Endothelial cell of umbilical vein (primary cell): Measurements from ENCODE around the gene STK32A. TPM values are rescaled to one million over a fixed set of nuclear protein-coding genes. Genes with fewer than 3 reads are reported as not detected.

Experiments used
- BruUV-seq: library from RNA; stranded (reverse); fragments of 400-500 nt; replicated peaks from 2 replicates; lab custom pipeline; 2021; lab: Mats Ljungman, UMichigan
- CTCF ChIA-PET: fragments of 300-600, 350-600 bp; sonication (Branson Sonifier 250); formaldehyde crosslinking; loops from one replicate; lab custom pipeline; 2021; ENCODE audit warnings: antibody characterized with exemption, inconsistent platforms; lab: Charles Lee
- POLR2A ChIA-PET: fragments of 300-600, 350-600 bp; sonication (Branson Sonifier 250); formaldehyde crosslinking; loops from one replicate; lab custom pipeline; 2021; ENCODE audit warnings: antibody characterized with exemption, inconsistent platforms; lab: Charles Lee
- DNase-seq: peaks from one replicate; pipeline ENCODE4 v3.0.0-alpha.2; 2011; ENCODE audit warnings: low read depth, low spot score
- FAIRE-seq: peaks from 2 replicates; lab custom pipeline; 2011; peaks lifted over from hg19 to GRCh38; lab: Jason Lieb, UNC
- H2AFZ ChIP-seq: 2 replicates; pipeline ENCODE4 v1.6.0; 2012; ENCODE audit warnings: low read depth, low read length, control low read depth, inconsistent platforms
- H3K27ac ChIP-seq: 2 replicates; pipeline ENCODE4 v1.5.1; 2011; ENCODE audit warnings: low read depth, mild to moderate bottlenecking, control low read depth, low read length, moderate library complexity; ENCODE audit not compliant: insufficient read depth
- H3K27me3 ChIP-seq, 2 experiments: 2 replicates each; pipeline versions ENCODE4 v1.6.0 to v1.6.1; 2011; ENCODE audit warnings: low read length in 2 of 2, mixed read lengths in 1 of 2; ENCODE audit not compliant: control insufficient read depth in 2 of 2, insufficient read depth in 2 of 2
- H3K36me3 ChIP-seq, 2 experiments: 2 replicates in 1 of 2; 3 replicates in 1 of 2; pipeline ENCODE4 v1.5.1; 2011; ENCODE audit warnings: low read length in 2 of 2, mild to moderate bottlenecking in 1 of 2, moderate library complexity in 1 of 2; ENCODE audit not compliant: control insufficient read depth in 2 of 2, insufficient read depth in 2 of 2; ENCODE audit errors: extremely low read depth in 1 of 2
- H3K4me1 ChIP-seq: 3 replicates; pipeline ENCODE4 v1.5.1; 2011; ENCODE audit warnings: mild to moderate bottlenecking, low read length; ENCODE audit not compliant: control insufficient read depth, insufficient read depth; ENCODE audit errors: extremely low read depth
- H3K4me2 ChIP-seq: 2 replicates; pipeline ENCODE4 v1.6.1; 2011; ENCODE audit warnings: low read length, control low read depth, mixed read lengths; ENCODE audit not compliant: insufficient read depth
- H3K4me3 ChIP-seq, 3 experiments: fragments of 200-600 bp in 1 of 3; sonication (generic), shearing (Covaris generic) in 1 of 3; replicated peaks in 1 of 3; 2 replicates each; pipeline ENCODE4 v1.5.1; 2011 to 2016; ENCODE audit warnings: control low read depth in 3 of 3, low read length in 3 of 3, mild to moderate bottlenecking in 2 of 3, inconsistent platforms in 1 of 3, low read depth in 1 of 3, moderate library complexity in 1 of 3; ENCODE audit not compliant: insufficient read depth in 1 of 3
- H3K79me2 ChIP-seq: 2 replicates; pipeline ENCODE4 v1.6.0; 2012; ENCODE audit warnings: low read length, inconsistent platforms; ENCODE audit not compliant: control insufficient read depth, insufficient read depth
- H3K9ac ChIP-seq: replicated peaks from 2 replicates; pipeline ENCODE3; 2011; ENCODE audit warnings: low read length, control low read depth; ENCODE audit not compliant: insufficient read depth; ENCODE audit errors: extremely low read depth
- H3K9me1 ChIP-seq: replicated peaks from 3 replicates; pipeline ENCODE4 v1.6.0; 2011; ENCODE audit warnings: mild to moderate bottlenecking, low read length; ENCODE audit not compliant: control insufficient read depth, insufficient read depth; ENCODE audit errors: extremely low read depth
- H3K9me3 ChIP-seq: replicated peaks from 2 replicates; pipeline ENCODE4 v1.5.1; 2012; ENCODE audit warnings: low read length, inconsistent platforms; ENCODE audit not compliant: control insufficient read depth, insufficient read depth
- H4K20me1 ChIP-seq: replicated peaks from 2 replicates; pipeline ENCODE3; 2011; ENCODE audit warnings: mild to moderate bottlenecking, low read length; ENCODE audit not compliant: control insufficient read depth, insufficient read depth; ENCODE audit errors: extremely low read depth
- EZH2 ChIP-seq: IDR thresholded peaks from 2 replicates; pipeline ENCODE4 v1.6.1; 2012; ENCODE audit warnings: borderline replicate concordance, low read depth, mild to moderate bottlenecking, moderate library complexity, low read length, inconsistent platforms; ENCODE audit not compliant: severe bottlenecking
- GATA2 ChIP-seq: IDR thresholded peaks from 2 replicates; pipeline ENCODE4 v1.7.0; 2011; ENCODE audit warnings: low read depth, mild to moderate bottlenecking, moderate library complexity, mixed read lengths, low read length; ENCODE audit not compliant: insufficient read length, insufficient read depth
- MAX ChIP-seq: IDR thresholded peaks from 2 replicates; pipeline ENCODE4 v1.6.1; 2011; ENCODE audit not compliant: insufficient read depth, insufficient read length
- MYC ChIP-seq: IDR thresholded peaks from one replicate; pipeline ENCODE4 v1.6.1; 2011; ENCODE audit warnings: mild to moderate bottlenecking, low read depth, low read length
- POLR2A ChIP-seq: IDR thresholded peaks from 2 replicates; pipeline ENCODE4 v1.6.1; 2012; ENCODE audit warnings: low read depth, mild to moderate bottlenecking, control low read depth, low read length
- POLR2AphosphoS5 ChIP-seq: IDR thresholded peaks from 2 replicates; pipeline ENCODE4 v1.6.1; 2012; ENCODE audit warnings: low read depth, mild to moderate bottlenecking, control low read depth, low read length, moderate library complexity; ENCODE audit not compliant: insufficient read depth
- dilution Hi-C: fragments of 300-500 bp; cut with MboI; formaldehyde crosslinking; loops from one replicate; pipeline ENCODE4 v1.15.0; 2019; ENCODE audit warnings: low sequenced_read_pairs; ENCODE audit not compliant: extremely low pct_ligation_motif_present
- intact Hi-C: fragments of 100-400 bp; cut with micrococcal nuclease; formaldehyde crosslinking; loops from one replicate; pipeline ENCODE4 v1.10.0; 2022
- polyA plus RNA-seq, 4 experiments: library from polyadenylated mRNA; depleted of rRNA in 3 of 4; stranded (reverse) in 3 of 4; unstranded in 1 of 4; fragments of >200 nt; gene quantifications; 2 replicates each; pipeline versions ENCODE4 v1.2.1 to v1.2.3, GENCODE V29; 2011 to 2012; ENCODE audit warnings: missing spikeins in 1 of 4
- total RNA-seq: library from RNA; stranded (reverse); gene quantifications from 2 replicates; pipeline ENCODE4 v1.2.3, GENCODE V29; 2021

STK32A gene
- total and polyA plus RNA-seq, 2 donors (not counting 3 experiments of a cell fraction or from before 2014, with no cell fraction given), result not detected

DNA sequence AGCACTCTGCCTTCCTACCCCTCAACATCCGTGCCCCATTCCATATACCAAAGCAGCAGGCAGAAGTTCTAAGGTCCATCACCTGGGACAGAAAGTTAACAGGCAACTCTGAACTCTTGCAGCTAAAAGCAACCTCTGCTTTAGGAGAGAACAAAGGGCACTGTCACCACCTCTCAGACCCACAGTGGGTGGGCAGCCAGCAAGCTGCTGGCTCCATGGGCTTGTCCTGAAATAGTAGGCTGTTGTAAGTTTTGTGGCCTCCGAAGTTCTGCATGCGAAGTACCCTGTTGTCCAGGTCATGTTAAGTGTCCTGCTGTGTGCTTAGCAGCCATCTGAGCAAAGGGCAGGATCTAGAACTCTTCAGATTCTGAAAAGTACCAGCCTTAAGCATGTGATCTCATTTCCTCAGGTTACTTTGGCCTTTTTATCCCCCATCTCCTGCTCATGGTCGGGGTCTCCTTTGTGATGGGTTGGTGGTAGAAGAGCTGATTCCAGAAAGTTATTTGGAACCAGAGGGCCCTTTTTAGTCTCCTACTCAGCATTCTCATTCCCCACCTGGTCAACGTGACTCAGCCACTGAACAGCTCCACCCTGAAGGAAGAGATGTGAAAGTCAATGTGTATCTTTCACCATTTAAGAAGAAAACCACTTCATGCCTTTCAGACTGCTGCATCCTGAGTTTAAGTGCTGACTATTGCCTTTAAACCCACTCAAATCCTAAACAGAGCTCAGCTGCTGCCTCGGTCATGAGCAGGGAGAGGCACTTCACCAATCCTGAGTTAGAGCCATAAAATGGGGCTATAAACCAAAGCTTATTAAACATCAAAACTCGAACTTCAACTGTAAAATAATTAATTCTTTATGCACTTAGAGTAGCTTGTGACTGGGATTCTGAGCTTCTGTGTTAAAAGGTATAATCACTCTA lies 153.6 kb downstream of the STK32A start:
- dilution Hi-C loops (no loop called here), intact Hi-C loops (no loop called here)
- Histone ChIP-seq H4K20me1 (no peaks in the 10 kb centered on the region), H3K4me3 (no peak overlapping the region), H3K9me3 (no peaks in the 10 kb centered on the region), H3K4me2 (no peak overlapping the region), H3K27ac (no peak overlapping the region), H3K27me3 (no peaks in the 10 kb centered on the region), H3K79me2 (no peaks in the 10 kb centered on the region), H2AFZ (no peak overlapping the region), H3K9ac (no peak overlapping the region), H3K36me3 (no peaks in the 10 kb centered on the region), H3K4me1 (peaks cover 12% of the 10 kb centered on the region), H3K9me1 (no peaks in the 10 kb centered on the region)
- DNase-seq, result no peak
- TF ChIP-seq POLR2AphosphoS5 (no peak), EZH2 (no peak), GATA2 (no peak)
- no TSS peak for BruUV-seq
- ChIA-PET CTCF (interaction anchor here (1.0 to 5.7 kb wide), 10 partner anchors 9 to 855 kb away, joined by 3 to 37 read pairs (median 6); no protein-coding TSS in a partner anchor), POLR2A (no interaction called here)
- FAIRE-seq, result no peak

DNA sequence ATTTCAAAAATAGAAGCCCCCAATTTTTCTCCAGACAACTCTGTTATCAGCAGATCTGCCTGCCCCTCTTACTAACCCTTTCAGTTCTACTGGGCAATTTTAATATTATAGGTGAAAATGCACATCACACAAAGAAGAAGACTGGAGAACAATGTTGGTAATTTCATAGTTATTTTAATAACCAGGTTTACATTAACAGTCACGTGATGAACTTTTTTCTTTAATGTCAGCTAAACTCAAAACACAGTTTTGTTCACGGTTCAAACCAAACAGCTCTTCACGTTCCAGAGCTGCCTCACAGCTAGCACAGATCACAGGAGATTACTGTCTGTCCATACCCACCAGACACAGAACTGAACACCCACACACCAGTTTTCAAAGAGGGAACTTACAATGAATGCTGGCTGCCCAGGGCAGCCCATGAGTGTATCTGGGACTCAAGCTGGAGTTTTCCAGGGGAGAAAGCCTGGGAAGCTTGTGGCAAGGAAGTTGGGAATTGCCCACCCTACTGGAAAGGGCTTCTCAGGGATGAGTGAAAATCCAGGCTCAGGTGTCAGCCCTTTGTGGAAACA lies 155.9 kb downstream of the STK32A start:
- ChIA-PET POLR2A (no interaction called here), CTCF (interaction anchor here (0.9 to 6.6 kb wide), 21 partner anchors 10 to 857 kb away, joined by 3 to 63 read pairs (median 5); no protein-coding TSS in a partner anchor)
- Histone ChIP-seq H3K27me3 (no peaks in the 10 kb centered on the region), H3K9ac (no peak overlapping the region), H3K36me3 (peaks cover 2 to 3% of the 10 kb centered on the region in 2 experiments), H3K4me3 (no peak overlapping the region), H3K79me2 (no peaks in the 10 kb centered on the region), H3K4me2 (no peak overlapping the region), H3K27ac (no peak overlapping the region), H3K9me1 (no peaks in the 10 kb centered on the region), H4K20me1 (no peaks in the 10 kb centered on the region), H3K9me3 (no peaks in the 10 kb centered on the region), H2AFZ (no peak overlapping the region), H3K4me1 (peaks cover 12% of the 10 kb centered on the region)
- no peak for DNase-seq
- intact Hi-C loops, result loop anchor here (1.0 kb wide), 1 partner anchor 13 kb away; no protein-coding TSS in a partner anchor
- TF ChIP-seq GATA2 (no peak), EZH2 (no peak), MYC (no peak), MAX (no peak), POLR2A (no peak)
- dilution Hi-C loops, result no loop called here
- no peak for FAIRE-seq
- BruUV-seq, result TSS peak; percentile 20
